DMS153 (cell line): ENCODE results near the gene SLCO2B1.

Experiments
- DNase-seq: peaks from one replicate; lab custom pipeline; 2025; lab: John Stamatoyannopoulos, UW

SLCO2B1 gene

DNA sequence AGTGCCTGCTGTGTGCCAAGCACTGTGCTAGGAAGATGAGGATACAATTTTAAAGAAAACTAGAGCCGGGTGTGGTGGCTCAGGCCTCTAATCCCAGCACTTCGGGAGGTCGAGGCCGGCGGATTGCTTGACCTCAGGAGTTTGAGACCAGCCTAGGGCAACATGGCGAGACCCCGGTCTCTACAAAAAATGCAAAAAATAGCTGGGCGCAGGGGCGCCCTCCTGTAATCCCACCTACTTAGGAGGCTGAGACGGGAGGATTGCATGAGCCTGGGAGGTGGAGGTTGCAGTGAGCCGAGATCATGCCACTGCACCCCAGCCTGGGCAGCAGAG lies 98.0 kb downstream of the SLCO2B1 start:
- DNase-seq: no peak

DNA sequence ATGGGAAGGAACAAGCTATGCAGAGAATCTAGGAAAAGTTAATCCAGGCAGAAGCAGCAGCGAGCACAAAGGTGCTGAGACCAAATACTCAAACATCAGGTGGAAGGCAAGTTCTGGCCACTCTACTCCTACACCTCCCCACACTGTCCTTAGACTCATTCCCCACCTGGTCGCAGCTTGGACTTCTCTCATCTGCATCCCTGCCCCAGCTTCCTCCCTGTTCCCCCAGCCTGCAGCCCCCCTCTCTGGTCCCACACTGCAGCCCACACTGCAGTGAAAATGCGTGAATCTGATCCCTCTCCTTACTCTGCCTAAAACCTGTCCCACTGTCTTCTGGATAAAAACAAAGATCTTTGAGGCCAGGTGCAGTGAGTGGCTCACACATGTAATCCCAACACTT lies 98.8 kb downstream of the SLCO2B1 start:
- no peak for DNase-seq

DNA sequence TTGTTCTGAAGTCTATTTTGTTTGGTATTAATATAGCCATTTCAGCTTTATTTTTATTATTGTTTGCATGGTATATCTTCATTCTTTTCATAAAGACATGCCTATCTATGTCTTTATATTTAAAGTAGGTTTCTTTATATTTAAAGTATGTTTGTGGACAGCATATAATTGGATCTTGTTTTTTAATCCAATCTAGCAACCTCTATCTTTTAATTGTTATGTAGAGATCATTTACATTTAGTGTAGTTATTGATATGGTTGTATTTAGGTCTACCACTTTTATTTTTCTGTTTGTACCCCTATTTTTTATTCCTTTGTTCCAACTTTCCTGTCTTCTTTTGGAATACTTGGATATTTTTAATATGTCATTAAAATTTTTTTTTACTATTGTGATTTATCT lies 103.4 kb downstream of the SLCO2B1 start:
- DNase-seq: no peak
